ENCODE results near the gene ZNF436. TPM values are rescaled to one million over a fixed set of nuclear protein-coding genes. Genes with fewer than 3 reads are reported as not detected.

ZNF436 gene
- total and polyA plus RNA-seq, 2 of the 8 experiments (the other 6 are each of a cell fraction or from before 2014, with no cell fraction given), result 0.65 to 1.8 TPM

DNA sequence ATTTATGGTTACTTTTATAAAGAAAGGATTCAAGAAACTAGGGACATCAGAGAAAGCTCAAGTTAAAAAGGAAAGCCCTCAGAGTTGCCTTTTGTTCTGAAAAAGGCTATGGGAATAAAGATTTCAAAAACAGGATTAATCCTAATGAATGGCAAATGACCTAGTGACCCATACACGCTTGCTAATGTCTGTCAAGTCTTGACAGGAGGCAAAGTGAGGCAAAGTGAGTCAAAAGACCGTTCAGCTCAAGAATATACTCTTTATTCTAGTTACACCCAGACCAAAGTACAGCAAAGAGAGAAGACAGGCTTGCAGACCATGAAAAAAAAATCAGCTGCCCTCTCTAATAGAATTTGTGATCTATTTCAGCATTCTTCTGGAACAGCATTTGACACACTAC, 3.5 kb downstream of the ZNF436 start:
- WGBS, 2 experiments (ENCODE audit: extremely low coverage in 1 of 2, insufficient coverage in 1 of 2, insufficient read length in 1 of 2, insufficient replicate concordance in 2 of 2, low coverage in 1 of 2, low lambda C conversion rate in 2 of 2, missing lambda C conversion rate in 1 of 2), result 78% methylated on average over 2 of the region's 2 CpGs; no CpG with 5 or more reads in 1 of the 2 experiments
- H2BK5ac ChIP-seq (ENCODE audit: low read depth, low read length), result no peak overlapping the region
- peaks cover 0 to 19% (median 8%) of the 10 kb centered on the region in 4 experiments; a peak in 4 of 8 replicates for H3K36me3 ChIP-seq (ENCODE audit: control insufficient read depth in 2 of 4, insufficient read depth in 4 of 4, low read length in 3 of 4)
- peaks cover 23 to 37% of the 10 kb centered on the region in 2 experiments for H3K9me3 ChIP-seq (ENCODE audit: insufficient read depth in 2 of 2, low read depth in 1 of 2, low read length in 1 of 2)
- no peaks in the 10 kb centered on the region for H3K79me2 ChIP-seq (ENCODE audit: control insufficient read depth in 1 of 2, insufficient read depth in 2 of 2, low read length in 2 of 2)
- H3K4ac ChIP-seq (replicated peaks; ENCODE audit: insufficient read length, low read depth, low read length), result no peak overlapping the region
- H3K27ac ChIP-seq (ENCODE audit: low read depth, low read length), result no peak overlapping the region
- no peak overlapping the region for H2BK12ac ChIP-seq (ENCODE audit: low read depth, low read length)
- H3K9ac ChIP-seq (replicated peaks in 1 of 4; ENCODE audit: extremely low read depth in 1 of 4, low read depth in 3 of 4, low read length in 3 of 4), result no peak overlapping the region
- H2BK15ac ChIP-seq (ENCODE audit: low read length), result no peak overlapping the region
- no peak overlapping the region for H3K4me3 ChIP-seq (ENCODE audit: extremely low read depth in 1 of 4, insufficient read depth in 2 of 4, low read depth in 3 of 4, low read length in 4 of 4)
- no peak overlapping the region for H3K4me2 ChIP-seq (ENCODE audit: insufficient read depth in 1 of 2, low read depth in 2 of 2, low read length in 2 of 2)
- no peak overlapping the region for H4K91ac ChIP-seq (replicated peaks; ENCODE audit: insufficient read length, low read length)
- no peak overlapping the region for H3K14ac ChIP-seq (ENCODE audit: insufficient read length)
- CTCF ChIA-PET (ENCODE audit: partially characterized antibody), result no interaction called here
- H4K20me1 ChIP-seq (replicated peaks in 1 of 2; ENCODE audit: control insufficient read depth in 1 of 2, insufficient read depth in 2 of 2, low read length in 2 of 2), result peaks cover 4 to 5% of the 10 kb centered on the region in 2 experiments
- no peak overlapping the region for H2AK5ac ChIP-seq (ENCODE audit: low read depth, low read length)
- no peak overlapping the region for H4K8ac ChIP-seq (ENCODE audit: extremely low read depth, insufficient read depth, low read length)
- H3K4me1 ChIP-seq (replicated peaks in 1 of 4; ENCODE audit: control insufficient read depth in 3 of 4, insufficient read depth in 4 of 4, low read length in 3 of 4), result peaks cover 2 to 4% (median 4%) of the 10 kb centered on the region in 4 experiments; a peak in 6 of 7 replicates
- no peak overlapping the region for H3K18ac ChIP-seq (ENCODE audit: extremely low read depth, low read length)
- peaks cover 44 to 79% (median 64%) of the 10 kb centered on the region in 4 experiments for H3K27me3 ChIP-seq (replicated peaks in 1 of 4; ENCODE audit: control insufficient read depth in 3 of 4, extremely low read depth in 1 of 4, insufficient read depth in 3 of 4, low read length in 3 of 4)
- H3K56ac ChIP-seq (replicated peaks; ENCODE audit: insufficient read length, low read depth, low read length), result no peak overlapping the region
- no peak overlapping the region for H2BK20ac ChIP-seq (ENCODE audit: low read length)
- no peak for FAIRE-seq
- peaks cover 10% of the 10 kb centered on the region for H3K23me2 ChIP-seq (ENCODE audit: low read depth, low read length)
- H4K5ac ChIP-seq (ENCODE audit: insufficient read length, low read depth, low read length), result no peak overlapping the region
- H3K23ac ChIP-seq (ENCODE audit: insufficient read length), result no peak overlapping the region
- TF ChIP-seq EP300 (IDR thresholded peaks at IDR 0.05; ENCODE audit: borderline replicate concordance in 1 of 2, low read depth in 2 of 2, low read length in 2 of 2) (no peak), YY1 (IDR thresholded peaks at IDR 0.05; ENCODE audit: low read depth, low read length) (no peak), POLR2A (IDR thresholded peaks at IDR 0.05; ENCODE audit: control extremely low read depth in 1 of 2, low read depth in 2 of 2, low read length in 2 of 2) (no peak), EZH2 (IDR thresholded peaks at IDR 0.05; ENCODE audit: low read depth, low read length, severe bottlenecking) (no peak), KDM1A (IDR thresholded peaks at IDR 0.05; ENCODE audit: borderline replicate concordance, low read length) (no peak), SP2 (IDR thresholded peaks at IDR 0.05; ENCODE audit: low read length) (no peak), SIN3A (conservative IDR thresholded peaks at IDR 0.05 in 1 of 2, IDR thresholded peaks at IDR 0.05 in 1 of 2; ENCODE audit: low read depth in 1 of 2, low read length in 2 of 2) (no peak), RAD21 (IDR thresholded peaks at IDR 0.05 in 1 of 2, conservative IDR thresholded peaks at IDR 0.05 in 1 of 2; ENCODE audit: low read depth in 2 of 2, low read length in 2 of 2) (no peak), MAFK (IDR thresholded peaks at IDR 0.05; ENCODE audit: low read depth, low read length) (no peak), TAF7 (optimal IDR thresholded peaks at IDR 0.05; ENCODE audit: borderline replicate concordance, low read depth, low read length) (no peak), CHD1 (IDR thresholded peaks at IDR 0.05; ENCODE audit: low read depth, low read length) (no peak)
- TF ChIP-seq, protein P1, sequence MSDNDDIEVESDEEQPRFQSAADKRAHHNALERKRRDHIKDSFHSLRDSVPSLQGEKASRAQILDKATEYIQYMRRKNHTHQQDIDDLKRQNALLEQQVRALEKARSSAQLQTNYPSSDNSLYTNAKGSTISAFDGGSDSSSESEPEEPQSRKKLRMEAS (IDR thresholded peaks at IDR 0.05), result no peak
- no peak overlapping the region for H2AFZ ChIP-seq (ENCODE audit: low read length)
- POLR2A ChIA-PET (ENCODE audit: partially characterized antibody), result interaction anchor here (1.2 kb wide), 1 partner anchor 22 kb away, joined by 3 read pairs; the partner anchor contains the start of gene HNRNPR
- no peak overlapping the region for H2BK120ac ChIP-seq (replicated peaks; ENCODE audit: low read depth, low read length)
- DNase-seq (ENCODE audit: low read depth in 1 of 2, low spot score in 2 of 2), result no peak
- H3K79me1 ChIP-seq (ENCODE audit: low read depth, low read length), result no peaks in the 10 kb centered on the region
